Measurements from ENCODE around the gene ZNF19. TPM values are rescaled to one million over a fixed set of nuclear protein-coding genes. Genes with fewer than 3 reads are reported as not detected.

The ZNF19 gene
- total and polyA plus RNA-seq, 2 donors (not counting 3 experiments of a cell fraction or from before 2014, with no cell fraction given), result 0.98 to 2.6 TPM

DNA sequence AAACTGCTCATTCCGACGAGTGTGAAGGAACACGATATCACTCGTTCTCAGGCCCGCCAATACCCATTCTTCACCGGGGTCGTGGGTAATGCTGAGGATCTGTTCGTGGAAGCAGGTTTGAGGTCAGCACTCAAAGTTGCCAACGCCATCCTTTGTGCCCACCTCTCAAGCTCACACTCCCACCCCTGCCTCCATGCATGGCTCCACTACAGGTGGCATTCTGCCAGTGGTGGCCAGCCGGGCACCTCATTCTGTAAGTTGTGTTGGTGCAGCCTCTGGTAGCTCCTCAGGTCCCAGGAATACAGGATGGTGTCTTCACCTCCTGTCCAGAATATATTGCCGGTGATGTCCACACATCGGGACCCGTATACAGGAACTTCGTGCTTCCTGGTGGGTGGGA is 57.9 kb downstream of the ZNF19 start:
- H3K4me1 ChIP-seq (ENCODE audit: control insufficient read depth, extremely low read depth, insufficient read depth, low read length), result no peaks in the 10 kb centered on the region
- no peaks in the 10 kb centered on the region for H4K20me1 ChIP-seq (replicated peaks; ENCODE audit: control insufficient read depth, extremely low read depth, insufficient read depth, low read length)
- no peak for TF ChIP-seq EZH2 (IDR thresholded peaks at IDR 0.05; ENCODE audit: borderline replicate concordance, low read depth, low read length, severe bottlenecking)
- TF ChIP-seq GATA2 (IDR thresholded peaks at IDR 0.05; ENCODE audit: insufficient read depth, insufficient read length, low read depth, low read length), result no peak
- TF ChIP-seq, protein P1, sequence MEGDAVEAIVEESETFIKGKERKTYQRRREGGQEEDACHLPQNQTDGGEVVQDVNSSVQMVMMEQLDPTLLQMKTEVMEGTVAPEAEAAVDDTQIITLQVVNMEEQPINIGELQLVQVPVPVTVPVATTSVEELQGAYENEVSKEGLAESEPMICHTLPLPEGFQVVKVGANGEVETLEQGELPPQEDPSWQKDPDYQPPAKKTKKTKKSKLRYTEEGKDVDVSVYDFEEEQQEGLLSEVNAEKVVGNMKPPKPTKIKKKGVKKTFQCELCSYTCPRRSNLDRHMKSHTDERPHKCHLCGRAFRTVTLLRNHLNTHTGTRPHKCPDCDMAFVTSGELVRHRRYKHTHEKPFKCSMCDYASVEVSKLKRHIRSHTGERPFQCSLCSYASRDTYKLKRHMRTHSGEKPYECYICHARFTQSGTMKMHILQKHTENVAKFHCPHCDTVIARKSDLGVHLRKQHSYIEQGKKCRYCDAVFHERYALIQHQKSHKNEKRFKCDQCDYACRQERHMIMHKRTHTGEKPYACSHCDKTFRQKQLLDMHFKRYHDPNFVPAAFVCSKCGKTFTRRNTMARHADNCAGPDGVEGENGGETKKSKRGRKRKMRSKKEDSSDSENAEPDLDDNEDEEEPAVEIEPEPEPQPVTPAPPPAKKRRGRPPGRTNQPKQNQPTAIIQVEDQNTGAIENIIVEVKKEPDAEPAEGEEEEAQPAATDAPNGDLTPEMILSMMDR (IDR thresholded peaks at IDR 0.05; ENCODE audit: extremely low read depth in 1 of 2, insufficient read depth in 1 of 2, low read depth in 1 of 2, low read length in 2 of 2), result no peak
- TF ChIP-seq MYC (IDR thresholded peaks at IDR 0.05; ENCODE audit: low read depth, low read length), result no peak
- no peak for TF ChIP-seq JUN (IDR thresholded peaks at IDR 0.05; ENCODE audit: borderline replicate concordance, insufficient read depth, insufficient read length, low read depth)
- no peak for TF ChIP-seq FOS (IDR thresholded peaks at IDR 0.05; ENCODE audit: borderline replicate concordance, insufficient read depth, low read length)
- TF ChIP-seq, protein P2, sequence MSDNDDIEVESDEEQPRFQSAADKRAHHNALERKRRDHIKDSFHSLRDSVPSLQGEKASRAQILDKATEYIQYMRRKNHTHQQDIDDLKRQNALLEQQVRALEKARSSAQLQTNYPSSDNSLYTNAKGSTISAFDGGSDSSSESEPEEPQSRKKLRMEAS (IDR thresholded peaks at IDR 0.05; ENCODE audit: insufficient read depth, insufficient read length), result no peak
- no peak for TF ChIP-seq POLR2A (IDR thresholded peaks at IDR 0.05; ENCODE audit: low read depth, low read length)
- TF ChIP-seq POLR2AphosphoS5 (IDR thresholded peaks at IDR 0.05; ENCODE audit: insufficient read depth, low read depth, low read length), result no peak
- no peak overlapping the region for H3K4me3 ChIP-seq (replicated peaks in 1 of 3; ENCODE audit: insufficient read depth in 1 of 3, low read depth in 1 of 3, low read length in 3 of 3)
- no peak overlapping the region for H3K4me2 ChIP-seq (ENCODE audit: insufficient read depth, low read length)
- peaks cover 0 to 3% of the 10 kb centered on the region in 2 experiments for H3K27me3 ChIP-seq (ENCODE audit: control insufficient read depth in 2 of 2, insufficient read depth in 2 of 2, low read length in 2 of 2)
- no peaks in the 10 kb centered on the region for H3K36me3 ChIP-seq (ENCODE audit: control insufficient read depth in 2 of 2, extremely low read depth in 1 of 2, insufficient read depth in 2 of 2, low read length in 2 of 2)
- no peak overlapping the region for H3K27ac ChIP-seq (ENCODE audit: insufficient read depth, low read depth, low read length)
- intact Hi-C loops (cut with micrococcal nuclease), result no loop called here
- ChIA-PET CTCF (no interaction called here), POLR2A (no interaction called here)
- no TSS peak for BruUV-seq (replicated peaks)
- H3K9ac ChIP-seq (replicated peaks; ENCODE audit: extremely low read depth, insufficient read depth, low read length), result no peak overlapping the region
- H3K9me1 ChIP-seq (replicated peaks; ENCODE audit: control insufficient read depth, extremely low read depth, insufficient read depth, low read length), result no peaks in the 10 kb centered on the region
- H2AFZ ChIP-seq (ENCODE audit: low read depth, low read length), result no peak overlapping the region
- DNase-seq (ENCODE audit: low read depth, low spot score) (no peak), FAIRE-seq (no peak)
- dilution Hi-C loops (cut with MboI; ENCODE audit: extremely low pct_ligation_motif_present, low sequenced_read_pairs), result no loop called here
- no peaks in the 10 kb centered on the region for H3K9me3 ChIP-seq (replicated peaks; ENCODE audit: control insufficient read depth, insufficient read depth, low read length)
- H3K79me2 ChIP-seq (ENCODE audit: control insufficient read depth, insufficient read depth, low read length), result no peaks in the 10 kb centered on the region

All from endothelial cell of umbilical vein (primary cell).